GM21447 (cell line): ENCODE data around the gene ARMC7.
"Not testable (repeated sequence)": the region's sequence is repeated elsewhere in the genome, so short reads cannot be mapped to it uniquely, and the experiment has no call there.

Source experiments
- ATAC-seq: cut with Tn5 transposase; IDR thresholded peaks from one replicate; pipeline ENCODE4 v1.9.1; 2021; ENCODE audit not compliant: unreplicated experiment

The ARMC7 gene

DNA sequence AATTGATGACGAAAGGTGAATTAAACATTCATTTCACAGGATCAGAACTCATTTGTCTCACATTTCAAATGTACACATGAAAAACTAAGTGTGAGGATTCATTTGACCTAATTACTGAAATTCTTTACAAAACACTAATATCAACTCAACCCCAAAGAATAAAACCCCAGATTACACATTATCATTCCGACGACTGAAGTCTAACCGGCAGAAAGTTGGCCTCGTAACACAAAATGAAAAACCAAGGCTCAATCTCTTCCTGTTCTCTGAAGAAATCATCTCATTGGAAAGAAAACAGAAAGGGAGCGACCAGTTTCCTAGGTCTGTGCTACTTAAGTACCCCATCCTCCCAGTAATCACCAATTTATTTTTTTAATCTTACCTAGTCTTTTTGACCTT lies 42.8 kb downstream of the ARMC7 start:
- ATAC-seq = no peak

DNA sequence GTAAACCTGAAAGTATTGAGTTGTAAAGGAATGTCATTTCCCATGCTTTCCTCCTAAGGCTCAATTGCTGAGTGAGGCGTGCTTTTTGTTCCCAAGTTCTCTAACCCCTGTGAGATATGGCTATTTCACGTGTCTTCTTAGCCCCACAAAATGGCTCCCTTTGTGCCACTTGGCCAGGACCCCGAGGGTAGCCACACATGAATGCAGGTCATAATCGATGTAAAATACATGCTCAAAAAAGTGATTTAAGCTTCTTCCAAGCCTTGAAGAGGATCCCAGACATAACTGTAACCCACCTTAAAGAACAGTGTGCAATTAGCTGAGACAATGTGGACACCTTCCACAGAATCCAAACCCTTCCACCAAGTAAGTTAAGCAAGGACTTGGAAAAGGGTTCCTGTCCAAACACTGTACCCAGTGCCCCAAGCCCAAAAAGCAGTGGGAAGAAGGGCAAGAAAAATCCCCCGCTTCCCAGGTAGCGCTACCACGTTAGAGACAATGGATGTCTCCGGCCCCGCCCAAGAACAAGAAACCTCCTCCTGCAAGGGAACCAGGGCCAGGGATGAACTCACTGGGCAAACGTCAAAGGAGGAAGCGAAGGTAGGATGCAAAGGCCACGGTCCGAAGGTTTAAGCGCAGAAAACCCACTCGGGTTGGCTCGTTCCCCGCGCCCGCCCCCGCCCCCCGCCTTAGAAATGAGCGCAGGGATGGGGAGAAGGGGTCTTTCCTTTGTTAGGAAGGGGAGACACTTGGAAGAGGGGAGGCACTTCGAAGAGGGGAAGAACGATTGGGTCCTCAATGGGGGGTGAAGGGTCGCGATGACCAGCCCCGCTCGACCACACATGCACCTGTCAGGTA lies 43.4 kb downstream of the ARMC7 start:
- peak; percentile 12 for ATAC-seq

DNA sequence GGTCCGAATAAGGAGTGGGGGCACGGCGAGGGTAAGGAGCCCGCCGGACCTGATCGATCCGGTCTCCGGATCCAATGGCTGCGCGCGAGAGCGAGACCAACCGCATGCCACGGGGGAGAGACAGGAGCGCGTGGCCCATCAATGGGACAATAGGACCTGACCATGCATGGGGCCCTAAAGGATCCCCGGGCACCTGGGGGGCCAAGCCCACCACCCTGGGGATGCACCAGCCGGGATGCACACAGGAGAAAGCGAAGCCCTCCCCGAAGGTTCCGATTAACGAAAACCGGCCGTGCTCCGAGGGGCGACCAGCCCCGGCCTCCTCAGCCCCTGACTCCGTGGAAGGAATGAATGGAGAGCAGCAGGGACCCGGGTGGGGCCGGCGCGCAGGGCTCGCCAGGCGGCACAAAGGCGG lies 44.0 kb downstream of the ARMC7 start:
- peak; percentile 13 for ATAC-seq

DNA sequence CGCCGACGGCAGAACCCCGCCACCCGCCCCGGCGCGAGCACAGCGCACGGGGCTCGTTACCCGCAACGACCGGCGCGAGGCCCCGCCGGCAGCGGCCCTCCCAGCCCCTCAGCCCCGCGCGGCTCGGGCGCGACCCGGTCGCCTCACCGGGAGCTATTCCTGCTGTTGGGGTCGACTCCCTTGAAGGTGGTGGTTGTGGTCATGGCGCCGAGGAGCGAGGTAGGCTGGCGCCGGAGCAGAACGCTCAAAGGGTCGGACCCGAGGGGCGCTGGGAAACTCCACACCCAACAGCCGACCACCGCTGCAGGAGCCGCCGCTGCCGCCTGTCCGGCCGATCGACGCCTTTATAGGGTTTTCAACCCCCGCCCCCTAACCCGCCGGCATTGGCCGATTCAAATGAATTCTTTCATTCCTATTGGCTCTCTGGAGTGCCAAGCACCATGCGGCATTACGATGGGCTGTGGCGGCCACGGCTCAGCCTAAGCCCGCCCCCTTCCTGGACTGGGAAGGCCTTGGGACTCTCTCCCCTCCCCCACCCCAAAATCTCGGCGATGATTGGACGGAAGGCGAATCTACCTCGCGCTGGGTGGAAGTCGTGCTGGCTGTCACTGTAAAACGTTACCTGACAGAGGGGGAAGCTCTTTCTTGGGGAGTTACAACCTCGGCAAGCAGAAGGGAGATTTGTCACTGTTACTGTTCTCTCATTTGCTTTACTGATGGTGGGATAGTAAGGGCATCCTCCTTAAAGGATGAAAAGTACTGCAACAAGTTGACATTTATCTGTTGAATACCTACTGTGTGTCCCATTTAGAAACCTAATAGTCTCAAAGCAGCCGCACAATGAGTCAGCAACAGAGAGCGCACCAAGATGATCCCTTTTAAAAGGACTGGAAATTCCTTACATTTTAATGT lies 44.7 kb downstream of the ARMC7 start, which contains the start of gene JPT1:
Gene JPT1 (minus strand): TSS at position 318 of the 912 bp plus-strand sequence. CDS start 115 bp downstream, at position 203.
- peak; percentile 92 for ATAC-seq

DNA sequence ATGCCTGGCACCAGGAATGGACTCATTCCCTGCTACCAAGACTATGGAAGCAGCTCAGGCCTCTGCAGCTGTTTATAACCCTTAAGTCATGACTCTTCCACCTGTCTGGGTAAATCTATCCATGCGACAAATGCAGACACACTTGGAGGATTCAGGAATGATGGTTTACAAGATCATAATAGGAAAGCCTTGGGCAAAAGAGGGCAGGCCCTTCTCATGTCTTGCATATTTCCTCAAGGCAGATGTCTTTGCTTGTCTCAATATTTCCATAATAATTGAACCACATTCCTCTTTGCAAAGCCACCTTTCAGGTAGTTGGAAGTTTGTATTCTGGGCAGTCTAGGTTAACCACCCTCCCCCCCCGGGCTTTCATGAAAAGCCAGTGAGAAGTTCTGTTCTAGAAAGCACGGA lies 45.4 kb downstream of the ARMC7 start:
- ATAC-seq = no peak

DNA sequence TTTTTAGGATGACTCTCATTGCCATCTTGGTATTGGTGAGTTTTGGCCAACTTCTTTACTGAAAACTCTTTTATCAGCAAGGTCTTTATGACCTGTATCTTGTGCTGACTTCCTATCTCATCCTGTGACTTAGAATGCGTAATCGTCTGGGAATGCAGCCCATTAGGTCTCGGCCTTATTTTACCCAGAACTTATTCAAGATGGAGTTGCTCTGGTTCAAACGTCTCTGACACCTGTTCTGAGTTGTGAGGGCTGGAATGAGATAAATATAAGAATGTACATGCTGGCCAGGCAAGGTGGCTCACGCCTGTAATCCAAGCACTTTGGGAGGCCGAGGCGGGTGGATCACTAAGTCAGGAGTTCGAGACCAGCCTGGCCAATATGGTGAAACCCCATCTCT lies 48.7 kb downstream of the ARMC7 start:
- not testable (repeated sequence) for ATAC-seq

DNA sequence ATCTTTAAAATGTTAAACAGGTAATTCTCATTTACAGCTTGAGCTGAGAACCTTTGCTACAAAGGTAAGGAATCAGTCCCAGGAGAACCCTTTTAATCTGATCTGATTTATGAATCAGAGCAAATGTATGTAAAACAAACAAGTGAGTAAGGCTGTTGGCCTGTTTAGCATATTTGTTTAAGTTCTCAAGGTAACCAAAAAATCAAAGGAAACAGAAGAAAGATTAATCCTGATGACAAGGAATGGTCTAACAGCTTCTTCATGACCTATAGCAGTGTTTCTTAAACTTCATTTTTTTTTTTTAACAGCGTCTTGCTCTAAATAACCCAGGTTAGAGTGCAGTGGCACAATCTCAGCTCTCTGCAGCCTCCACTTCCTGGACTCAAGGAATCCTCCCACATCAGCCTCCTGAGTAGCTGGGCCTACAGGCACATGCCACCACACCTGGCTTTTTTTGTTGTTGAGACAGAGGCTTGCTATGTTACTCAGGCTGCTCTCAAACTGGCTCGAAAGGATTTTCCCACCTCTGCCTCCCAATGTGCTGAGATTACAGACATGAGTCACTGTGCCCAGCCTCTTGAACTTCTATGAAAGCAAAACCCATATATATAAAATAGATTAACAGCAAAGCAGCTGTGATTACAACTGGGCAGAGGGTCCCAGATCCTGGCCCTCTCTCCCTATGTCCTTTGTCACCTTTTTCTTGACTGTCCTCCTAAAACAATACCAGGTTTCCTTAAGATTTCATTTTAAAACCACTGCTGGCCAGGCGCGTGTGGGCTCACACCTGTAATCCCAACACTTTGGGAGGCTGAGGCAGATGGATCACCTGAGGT lies 49.6 kb downstream of the ARMC7 start:
- ATAC-seq = no peak

DNA sequence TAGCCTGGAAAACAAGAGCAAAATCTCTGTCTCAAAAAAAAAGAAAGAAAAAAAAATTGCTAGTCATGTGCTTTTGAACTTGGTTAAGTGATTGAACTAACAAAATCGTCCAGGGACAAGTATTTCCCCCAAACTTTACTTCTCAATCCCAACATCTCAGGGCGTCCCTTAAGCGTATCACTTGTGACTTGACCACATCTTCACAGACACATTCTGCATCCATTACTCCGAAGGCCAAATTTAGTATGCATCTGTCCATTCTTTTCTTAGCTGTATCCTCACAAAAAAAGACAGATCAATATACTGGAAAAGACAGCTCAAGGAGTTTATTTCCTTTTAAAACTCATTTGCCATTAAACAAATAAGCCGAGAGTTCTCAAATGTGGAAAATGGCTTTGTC lies 50.4 kb downstream of the ARMC7 start:
- ATAC-seq = no peak

DNA sequence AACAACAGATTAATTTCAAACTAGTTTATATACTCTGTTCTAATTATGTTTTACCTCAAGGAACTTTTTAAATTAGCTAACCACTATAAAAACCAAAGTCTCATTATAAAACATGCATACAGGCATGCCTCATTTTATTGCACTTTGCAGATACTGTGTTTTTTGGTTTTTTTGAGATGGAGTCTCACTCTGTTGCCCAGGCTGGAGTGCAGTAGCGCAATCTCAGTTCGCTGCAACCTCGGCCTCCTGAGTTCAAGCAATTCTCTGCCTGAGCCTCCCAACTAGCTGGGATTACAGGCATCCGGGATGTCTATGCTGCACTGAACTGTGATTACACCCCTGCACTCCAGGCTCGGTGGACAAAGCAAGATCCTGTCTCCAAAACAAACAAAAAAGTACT lies 53.3 kb downstream of the ARMC7 start:
- no peak for ATAC-seq

DNA sequence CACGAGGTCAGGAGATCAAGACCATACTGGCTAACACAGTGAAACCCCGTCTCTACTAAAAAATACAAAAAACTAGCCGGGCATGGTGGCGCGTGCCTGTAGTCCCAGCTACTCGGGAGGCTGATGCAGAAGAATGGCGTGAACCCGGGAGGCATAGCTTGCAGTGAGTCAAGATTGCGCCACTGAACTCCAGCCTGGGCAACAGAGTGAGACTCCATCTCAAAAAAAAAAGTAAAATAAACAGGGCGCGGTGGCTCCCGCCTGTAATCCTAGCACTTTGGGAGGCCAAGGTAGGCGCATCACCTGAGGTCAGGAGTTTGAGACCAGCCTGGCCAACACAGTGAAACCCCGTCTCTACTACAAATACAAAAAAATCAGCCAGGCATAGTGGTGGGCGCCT lies 54.8 kb downstream of the ARMC7 start:
- not testable (repeated sequence) for ATAC-seq

DNA sequence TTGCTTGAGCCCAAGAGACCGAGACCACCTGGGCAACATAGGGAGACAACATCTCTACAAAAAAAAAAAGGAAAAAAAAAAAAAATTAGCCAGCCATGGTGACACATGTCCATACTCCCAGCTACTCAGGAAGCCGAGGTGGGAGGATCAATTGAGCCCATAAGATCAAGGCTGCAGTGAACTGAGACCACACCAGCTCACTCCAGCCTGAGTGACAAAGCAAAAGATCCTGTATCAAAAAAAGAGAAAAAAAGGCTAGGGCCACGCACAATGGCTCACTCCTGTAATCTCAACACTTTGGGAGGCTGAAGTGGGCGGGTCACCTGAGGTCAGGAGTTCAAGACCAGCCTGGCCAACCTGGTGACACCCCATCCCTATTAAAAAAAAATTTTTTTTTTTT lies 59.2 kb downstream of the ARMC7 start:
- ATAC-seq = no peak

DNA sequence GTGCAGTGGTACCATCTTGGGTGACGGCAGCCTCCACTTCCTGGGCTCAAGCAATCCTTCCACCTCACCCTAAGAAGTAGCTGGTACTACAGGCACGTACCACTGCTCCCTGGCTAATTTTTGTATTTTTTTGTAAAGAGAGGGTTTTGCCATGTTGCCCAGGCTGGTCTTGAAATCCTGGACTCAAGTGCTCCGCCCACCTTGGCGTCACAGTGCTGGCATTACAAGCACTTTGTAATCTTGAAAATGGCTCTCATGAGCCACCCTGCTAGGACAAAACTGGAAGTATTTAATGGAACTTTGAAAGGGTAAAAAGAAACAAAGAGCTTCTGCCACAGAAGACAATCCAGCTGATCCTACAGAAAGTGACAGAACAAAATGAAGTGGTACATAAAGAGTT lies 63.8 kb downstream of the ARMC7 start:
- no peak for ATAC-seq

DNA sequence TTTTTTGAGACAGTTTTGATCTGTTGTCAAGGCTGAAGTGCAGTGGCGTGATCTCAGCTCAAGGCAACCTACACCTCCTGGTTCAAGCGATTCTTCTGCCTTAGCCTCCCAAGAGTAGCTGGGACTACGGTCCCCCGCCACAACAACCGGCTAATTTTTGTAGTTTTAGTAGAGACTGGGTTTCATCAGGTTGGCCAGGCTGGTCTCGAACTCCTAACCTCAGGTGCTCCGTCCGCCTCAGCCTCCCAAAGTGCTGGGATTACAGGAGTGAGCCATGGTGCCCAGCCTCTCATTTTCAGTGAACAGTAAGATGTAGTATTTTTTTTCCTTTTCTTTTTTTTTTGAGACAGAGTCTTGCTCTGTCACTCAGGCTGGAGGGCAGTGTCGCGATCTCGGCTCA lies 65.2 kb downstream of the ARMC7 start:
- ATAC-seq = no peak

DNA sequence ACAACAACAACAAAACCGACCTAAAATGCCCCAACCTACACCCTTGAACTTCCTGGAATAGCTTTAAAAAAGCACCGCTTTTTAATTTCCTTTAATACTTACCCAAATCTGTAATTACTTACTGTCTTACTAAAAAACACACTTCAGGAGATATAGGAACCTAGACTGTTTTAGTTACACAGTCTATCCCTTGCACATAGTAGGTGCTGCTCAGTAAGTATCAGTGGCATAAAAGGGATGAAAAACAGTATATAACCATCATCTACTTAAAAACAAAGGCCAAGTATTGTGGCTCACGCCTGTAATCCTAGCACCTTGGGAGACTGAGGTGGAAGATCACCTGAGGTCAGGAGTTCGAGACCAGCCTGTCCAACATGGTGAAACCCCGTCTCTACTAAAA lies 66.9 kb downstream of the ARMC7 start:
- no peak for ATAC-seq

DNA sequence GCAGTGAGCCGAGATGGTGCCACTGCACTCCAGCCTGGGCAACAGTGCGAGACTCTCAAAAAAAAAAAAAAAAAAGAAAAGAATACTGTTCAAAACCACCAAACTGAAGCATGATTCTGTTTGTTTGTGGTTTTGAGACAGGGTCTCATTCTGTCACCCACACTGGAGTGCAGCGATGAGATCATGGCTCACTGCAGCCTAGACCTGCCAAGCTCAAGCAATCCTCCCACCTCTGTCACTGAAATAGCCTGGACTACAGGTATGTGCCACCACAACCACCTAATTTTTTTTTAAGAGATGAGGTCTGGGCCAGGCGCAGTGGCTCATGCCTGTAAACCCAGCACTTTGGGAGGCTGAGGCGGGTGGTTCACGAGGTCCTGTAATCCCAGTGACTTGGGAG lies 68.7 kb downstream of the ARMC7 start:
- ATAC-seq = no peak
